MM.1S (cell line): Measurements from ENCODE around the gene DCDC2.

ENCODE experiments used
- DNase-seq: peaks from one replicate; pipeline ENCODE4 v3.0.0-alpha.2; 2015
- H2AFZ ChIP-seq: fragments of 300-600 bp; sonication (generic); 2 replicates; pipeline ENCODE4 v1.6.0; 2016; ENCODE audit warnings: antibody characterized with exemption, low read length
- H3F3A ChIP-seq: fragments of 300-600 bp; sonication (generic); 2 replicates; pipeline ENCODE4 v1.6.1; 2016; ENCODE audit warnings: mild to moderate bottlenecking, antibody characterized with exemption, low read length, moderate library complexity, mixed read lengths; ENCODE audit not compliant: insufficient read depth
- H3K27ac ChIP-seq: fragments of 300-600 bp; sonication (generic); 2 replicates; pipeline ENCODE4 v1.5.1; 2016; ENCODE audit warnings: mild to moderate bottlenecking, low read length
- H3K27me3 ChIP-seq: fragments of 300-600 bp; sonication (generic); replicated peaks from 2 replicates; pipeline ENCODE4 v1.6.0; 2016; ENCODE audit warnings: low read length; ENCODE audit not compliant: insufficient read depth
- H3K36me3 ChIP-seq: fragments of 300-600 bp; sonication (generic); replicated peaks from 2 replicates; pipeline ENCODE4 v1.6.1; 2016; ENCODE audit warnings: mild to moderate bottlenecking, low read length, mixed read lengths; ENCODE audit not compliant: insufficient read depth
- H3K4me1 ChIP-seq: fragments of 300-600 bp; sonication (generic); 2 replicates; pipeline ENCODE4 v1.6.1; 2016; ENCODE audit warnings: low read length, mixed read lengths
- H3K4me2 ChIP-seq: fragments of 300-600 bp; sonication (generic); 2 replicates; pipeline ENCODE4 v1.6.0; 2016; ENCODE audit warnings: low read depth, low read length
- H3K4me3 ChIP-seq: fragments of 300-600 bp; sonication (generic); 2 replicates; pipeline ENCODE4 v1.5.1; 2016; ENCODE audit warnings: low read length, mixed read lengths
- H3K79me2 ChIP-seq: fragments of 300-600 bp; sonication (generic); 2 replicates; pipeline ENCODE4 v1.6.1; 2016; ENCODE audit warnings: mixed run types, low read length, mixed read lengths
- H3K9ac ChIP-seq: fragments of 300-600 bp; sonication (generic); 2 replicates; pipeline ENCODE4 v1.6.1; 2016; ENCODE audit warnings: low read length, mixed read lengths
- H3K9me2 ChIP-seq: fragments of 300-600 bp; sonication (generic); replicated peaks from 2 replicates; pipeline ENCODE4 v1.6.1; 2016; ENCODE audit warnings: mild to moderate bottlenecking, low read length, mixed read lengths; ENCODE audit not compliant: insufficient read depth
- H3K9me3 ChIP-seq: fragments of 300-600 bp; sonication (generic); replicated peaks from 2 replicates; pipeline ENCODE4 v1.6.1; 2016; ENCODE audit warnings: mild to moderate bottlenecking, low read length, mixed read lengths; ENCODE audit not compliant: insufficient read depth
- H4K20me1 ChIP-seq: fragments of 300-600 bp; sonication (generic); 2 replicates; pipeline ENCODE4 v1.6.1; 2016; ENCODE audit warnings: mild to moderate bottlenecking, low read length, moderate library complexity, mixed read lengths; ENCODE audit not compliant: insufficient read depth
- EZH2 ChIP-seq: fragments of 300-600 bp; sonication (generic); optimal IDR thresholded peaks from 2 replicates; pipeline ENCODE3; 2017; ENCODE audit warnings: low read depth, mild to moderate bottlenecking, antibody characterized with exemption, low read length, mixed read lengths
- EZH2phosphoT487 ChIP-seq: fragments of 300-600 bp; sonication (generic); IDR thresholded peaks from 2 replicates; pipeline ENCODE4 v1.6.1; 2018; ENCODE audit warnings: antibody characterized with exemption, low read length
- TF ChIP-seq, protein P1 (sequence below): fragments of 300-600 bp; sonication (generic); IDR thresholded peaks from 2 replicates; pipeline ENCODE4 v1.5.1; 2016; ENCODE audit warnings: antibody characterized with exemption, low read length, mixed read lengths

The DCDC2 gene

DNA sequence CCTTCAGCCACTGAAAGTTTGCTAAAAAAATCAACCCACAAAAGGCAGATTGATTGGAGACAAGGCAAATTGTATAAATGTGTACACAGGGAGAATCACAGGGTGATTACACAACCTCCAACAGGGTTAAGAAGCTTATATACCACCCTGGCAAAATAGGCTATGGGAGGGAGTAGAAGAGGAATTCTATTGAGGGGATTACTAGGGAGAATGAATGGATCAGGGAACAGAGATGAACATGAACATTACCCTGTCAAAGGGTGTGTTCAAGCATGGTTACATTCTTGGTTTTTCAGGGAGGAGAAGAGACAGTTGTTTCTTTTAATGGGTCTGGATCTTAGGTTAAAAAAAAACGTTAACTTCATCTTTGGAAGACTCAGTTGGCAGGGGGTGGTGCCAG, 39.8 kb upstream of the DCDC2 start:
- Histone ChIP-seq H3K79me2 (peaks cover under 1% of the 10 kb centered on the region; the same call in 1 of the 2 replicates), H3K9me2 (no peaks in the 10 kb centered on the region), H3K27me3 (no peaks in the 10 kb centered on the region), H3K4me1 (peaks cover 3% of the 10 kb centered on the region; the same call in 1 of the 2 replicates), H3K4me2 (no peak overlapping the region), H3F3A (no peaks in the 10 kb centered on the region), H3K27ac (no peak overlapping the region), H4K20me1 (no peaks in the 10 kb centered on the region), H2AFZ (no peak overlapping the region), H3K4me3 (no peak overlapping the region), H3K9ac (no peak overlapping the region), H3K9me3 (no peaks in the 10 kb centered on the region), H3K36me3 (no peaks in the 10 kb centered on the region)
- no peak for TF ChIP-seq EZH2
- TF ChIP-seq, protein P1, sequence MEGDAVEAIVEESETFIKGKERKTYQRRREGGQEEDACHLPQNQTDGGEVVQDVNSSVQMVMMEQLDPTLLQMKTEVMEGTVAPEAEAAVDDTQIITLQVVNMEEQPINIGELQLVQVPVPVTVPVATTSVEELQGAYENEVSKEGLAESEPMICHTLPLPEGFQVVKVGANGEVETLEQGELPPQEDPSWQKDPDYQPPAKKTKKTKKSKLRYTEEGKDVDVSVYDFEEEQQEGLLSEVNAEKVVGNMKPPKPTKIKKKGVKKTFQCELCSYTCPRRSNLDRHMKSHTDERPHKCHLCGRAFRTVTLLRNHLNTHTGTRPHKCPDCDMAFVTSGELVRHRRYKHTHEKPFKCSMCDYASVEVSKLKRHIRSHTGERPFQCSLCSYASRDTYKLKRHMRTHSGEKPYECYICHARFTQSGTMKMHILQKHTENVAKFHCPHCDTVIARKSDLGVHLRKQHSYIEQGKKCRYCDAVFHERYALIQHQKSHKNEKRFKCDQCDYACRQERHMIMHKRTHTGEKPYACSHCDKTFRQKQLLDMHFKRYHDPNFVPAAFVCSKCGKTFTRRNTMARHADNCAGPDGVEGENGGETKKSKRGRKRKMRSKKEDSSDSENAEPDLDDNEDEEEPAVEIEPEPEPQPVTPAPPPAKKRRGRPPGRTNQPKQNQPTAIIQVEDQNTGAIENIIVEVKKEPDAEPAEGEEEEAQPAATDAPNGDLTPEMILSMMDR = no peak
- no peak for TF ChIP-seq EZH2phosphoT487
- no peak for DNase-seq

DNA sequence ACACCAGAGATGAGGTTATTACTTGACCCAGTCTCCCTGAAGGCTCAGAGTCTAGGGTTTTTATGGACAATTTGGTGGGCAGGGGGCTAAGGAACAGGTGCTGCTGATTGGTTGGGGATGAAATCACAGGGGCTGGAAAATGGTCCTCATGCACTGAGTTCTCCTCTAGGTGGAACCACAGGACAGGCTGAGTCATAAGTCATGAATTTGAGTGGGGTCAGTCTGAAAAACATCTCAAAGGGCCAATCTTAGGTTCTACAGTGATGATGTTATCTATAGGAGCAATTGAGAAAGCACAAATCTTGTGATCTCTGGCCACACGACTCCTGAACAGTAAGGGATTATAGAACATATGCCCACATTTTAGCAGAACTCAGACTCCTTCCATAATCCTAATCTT, 39.0 kb upstream of the DCDC2 start:
- Histone ChIP-seq H3K9me3 (no peaks in the 10 kb centered on the region), H4K20me1 (no peaks in the 10 kb centered on the region), H3K9ac (no peak overlapping the region), H3K27me3 (no peaks in the 10 kb centered on the region), H3K4me2 (no peak overlapping the region), H3K4me1 (no peaks in the 10 kb centered on the region), H3K9me2 (no peaks in the 10 kb centered on the region), H3K4me3 (no peak overlapping the region), H3K36me3 (no peaks in the 10 kb centered on the region), H3F3A (no peaks in the 10 kb centered on the region), H3K27ac (no peak overlapping the region), H3K79me2 (no peaks in the 10 kb centered on the region), H2AFZ (no peak overlapping the region)
- no peak for DNase-seq
- TF ChIP-seq EZH2phosphoT487 = no peak
- TF ChIP-seq, protein P1 = no peak

DNA sequence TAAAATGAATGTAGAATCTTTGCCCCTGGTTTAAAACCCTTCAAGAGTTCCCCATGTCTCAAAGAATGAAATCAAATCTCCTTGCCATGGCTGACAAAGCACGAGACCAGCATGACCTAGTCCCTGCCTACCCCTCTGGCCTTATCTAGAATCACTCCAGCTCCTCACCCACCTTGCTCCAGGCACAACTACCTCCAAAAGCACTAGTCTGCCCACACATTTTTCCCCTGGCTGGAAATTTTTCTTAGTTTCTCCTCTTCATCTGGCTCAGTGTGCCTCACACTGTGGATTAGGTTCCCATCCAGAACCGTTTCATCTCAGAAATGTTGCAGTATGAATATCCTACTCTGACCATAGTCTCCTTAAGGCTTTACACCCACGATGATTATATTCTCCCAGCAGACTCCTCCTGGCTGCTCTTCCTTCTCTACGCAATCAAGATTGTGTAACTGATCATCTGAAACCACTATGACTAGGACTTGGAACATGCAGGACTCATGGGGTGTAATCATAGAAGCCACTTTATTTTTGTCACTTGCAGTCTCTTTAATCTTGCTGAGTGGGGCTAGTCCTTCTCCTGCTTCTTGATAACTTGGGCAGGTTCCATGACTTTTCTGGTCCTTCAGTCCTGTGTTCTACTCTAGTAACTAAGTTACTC, 37.0 kb upstream of the DCDC2 start:
- no peak for TF ChIP-seq EZH2phosphoT487
- TF ChIP-seq, protein P1 = no peak
- no peak for TF ChIP-seq EZH2
- Histone ChIP-seq H3K27me3 (no peaks in the 10 kb centered on the region), H3K27ac (no peak overlapping the region), H3K9me3 (no peaks in the 10 kb centered on the region), H3K4me3 (no peak overlapping the region), H3K4me2 (no peak overlapping the region), H3K4me1 (no peaks in the 10 kb centered on the region), H3F3A (no peaks in the 10 kb centered on the region), H3K79me2 (no peaks in the 10 kb centered on the region), H2AFZ (no peak overlapping the region), H3K9ac (no peak overlapping the region), H3K36me3 (no peaks in the 10 kb centered on the region), H4K20me1 (no peaks in the 10 kb centered on the region), H3K9me2 (no peaks in the 10 kb centered on the region)
- DNase-seq = no peak
